Fibroblast of the conjunctiva (primary cell): ENCODE results near the gene MBD3L4.
"Not testable (repeated sequence)": the region's sequence is repeated elsewhere in the genome, so short reads cannot be mapped to it uniquely, and the experiment has no call there.

Source experiments
- DNase-seq: peaks from one replicate; pipeline ENCODE4 v3.0.0-alpha.2; 2010; ENCODE audit warnings: low read depth

Gene MBD3L4

DNA sequence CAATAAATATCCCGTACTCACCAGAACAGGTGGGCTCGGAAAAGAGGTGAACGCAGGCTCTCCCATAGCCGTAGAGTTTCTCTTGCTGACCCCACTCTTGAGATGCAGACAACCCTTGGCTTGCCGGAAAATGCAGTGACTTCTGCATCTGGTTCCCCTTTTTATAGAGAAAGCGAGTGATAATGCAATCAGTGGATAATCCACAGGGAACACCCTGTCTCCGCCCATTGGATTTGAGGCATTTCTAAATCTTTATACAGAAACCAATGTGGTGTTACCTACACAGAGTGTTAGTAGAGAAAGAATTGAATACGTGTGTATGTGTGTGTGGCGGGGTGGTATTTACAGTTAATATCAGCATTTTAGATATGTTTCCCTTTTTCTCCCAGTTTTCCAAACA lies at the start of gene MBD3L4:
Gene MBD3L4, minus strand, starts transcription at position 101 of the 400 bp plus-strand sequence. Its CDS starts 35 bp downstream, at position 66.
- not testable (repeated sequence) for DNase-seq

- DNase-seq = no peak
Measured at GRCh38 chr19:7088999-7089398, 49.0 kb upstream of the MBD3L4 start.

- no peak for DNase-seq
Measured at GRCh38 chr19:7083076-7083956, 43.3 kb upstream of the MBD3L4 start.

DNA sequence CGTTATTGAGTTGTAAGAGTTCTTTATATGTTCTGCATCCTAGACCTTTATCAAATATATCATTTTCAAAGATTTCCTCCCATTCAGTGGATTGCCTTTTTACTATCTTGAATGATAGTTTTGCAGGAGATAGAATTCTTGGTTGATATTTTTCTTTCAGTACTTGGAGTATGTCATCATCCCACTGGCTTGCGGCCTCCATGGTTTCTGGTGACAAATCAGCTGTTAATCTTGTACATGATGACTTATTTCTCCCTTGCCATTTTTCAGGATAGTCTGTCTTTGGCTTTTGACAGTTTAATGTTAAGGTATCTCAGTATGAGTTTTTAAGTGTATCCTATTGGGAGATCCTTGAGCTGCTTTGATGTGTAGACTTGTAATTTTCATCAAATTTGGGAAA lies 38.0 kb upstream of the MBD3L4 start:
- DNase-seq = no peak

GRCh38 chr19:7076151-7076550 lies 36.2 kb upstream of the MBD3L4 start:
- no peak for DNase-seq

GRCh38 chr19:7074705-7075282 lies 34.8 kb upstream of the MBD3L4 start:
- no peak for DNase-seq

DNA sequence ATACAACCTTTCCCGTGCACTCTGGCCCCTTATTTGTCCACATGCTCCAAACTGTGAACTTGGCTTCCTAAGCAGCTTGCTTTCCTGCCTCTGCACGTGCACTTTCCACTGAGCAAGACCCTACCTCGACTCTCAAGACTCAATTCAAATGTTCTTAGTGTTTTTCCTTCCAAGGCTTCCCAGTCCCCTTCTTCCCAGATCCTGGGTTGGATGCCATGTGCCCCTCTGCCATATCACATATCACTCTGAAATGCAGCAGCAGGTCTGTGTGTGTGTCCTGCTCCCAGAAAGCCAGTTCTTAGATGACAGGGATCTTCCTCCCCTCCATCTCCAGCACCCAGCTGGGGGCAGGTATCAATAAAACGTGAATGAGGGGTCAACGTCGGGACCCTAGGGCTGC lies 32.6 kb upstream of the MBD3L4 start:
- no peak for DNase-seq

- DNase-seq = no peak
Measured at GRCh38 chr19:7069904-7070226, 29.9 kb upstream of the MBD3L4 start.

DNA sequence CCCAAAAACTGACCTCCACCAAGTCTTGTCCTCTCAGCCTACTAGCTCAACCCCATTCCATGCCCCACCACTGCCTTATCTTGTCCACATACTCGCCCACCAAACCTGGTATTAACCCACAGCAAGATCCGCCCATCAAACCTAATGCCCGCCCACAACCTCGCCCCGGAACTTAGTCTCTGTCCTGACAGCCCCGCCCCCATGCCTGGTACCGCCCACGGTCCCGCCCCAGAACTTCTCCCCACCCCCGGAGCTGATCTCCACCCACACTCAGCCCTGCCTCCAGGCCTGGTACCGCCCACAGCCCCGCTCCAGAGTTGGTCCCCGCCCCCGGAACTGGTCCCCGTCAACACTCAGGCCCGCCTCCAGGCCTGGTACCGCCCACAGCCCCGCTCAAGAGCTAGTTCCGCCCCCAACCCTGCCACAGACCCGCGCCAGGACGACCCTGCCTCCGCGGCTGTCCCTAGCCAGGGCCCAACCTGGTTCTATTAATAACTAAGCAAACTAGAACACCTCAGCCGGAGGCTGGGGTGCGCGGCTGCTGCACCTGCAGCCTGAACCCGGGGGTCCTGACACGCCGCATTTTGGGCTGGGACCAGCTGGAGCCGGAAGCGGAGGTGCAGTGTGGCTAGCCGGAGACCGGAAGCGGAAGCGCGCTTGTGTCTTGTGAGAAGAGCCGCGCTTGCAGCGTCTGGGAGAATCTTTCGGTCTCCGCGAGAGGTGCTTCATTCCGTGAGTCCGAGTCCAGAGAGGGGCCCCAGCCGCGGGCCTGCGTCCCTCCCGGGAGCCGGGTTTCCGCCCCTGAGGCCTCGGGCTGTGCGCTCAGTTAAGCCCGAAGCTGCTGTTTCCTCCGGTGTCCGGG lies 29.3 kb upstream of the MBD3L4 start, which contains the start of gene ZNF557:
Gene ZNF557, plus strand, starts transcription at position 662 of the 862 bp plus-strand sequence. CDS start 5,372 bp downstream, outside the sequence.
- DNase-seq = peak; percentile 94

- DNase-seq = no peak
Measured at GRCh38 chr19:7068599-7068998, 28.6 kb upstream of the MBD3L4 start.

DNA sequence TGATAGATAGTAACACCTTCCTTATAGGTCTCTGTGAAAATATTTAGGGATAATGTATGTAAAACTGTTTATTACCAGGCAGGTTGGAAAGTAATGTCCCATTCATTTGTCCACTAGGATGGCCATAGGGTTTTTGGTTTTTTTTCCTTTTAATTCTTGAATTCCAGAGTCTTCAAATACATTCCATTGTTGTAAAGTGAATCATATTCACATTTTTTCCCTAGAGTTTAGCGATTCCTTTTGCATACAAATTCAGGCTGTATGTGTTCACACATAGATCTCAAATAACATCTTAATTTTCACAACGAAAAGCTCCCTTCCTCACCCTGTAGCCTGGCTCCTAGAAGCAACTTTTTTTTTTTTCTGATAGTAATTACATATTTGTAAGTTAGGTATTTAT lies 27.7 kb upstream of the MBD3L4 start:
- DNase-seq = no peak

GRCh38 chr19:7067122-7067521 lies 27.1 kb upstream of the MBD3L4 start:
- not testable (repeated sequence) for DNase-seq

GRCh38 chr19:7063764-7064418 lies 23.9 kb upstream of the MBD3L4 start:
- no peak for DNase-seq

DNA sequence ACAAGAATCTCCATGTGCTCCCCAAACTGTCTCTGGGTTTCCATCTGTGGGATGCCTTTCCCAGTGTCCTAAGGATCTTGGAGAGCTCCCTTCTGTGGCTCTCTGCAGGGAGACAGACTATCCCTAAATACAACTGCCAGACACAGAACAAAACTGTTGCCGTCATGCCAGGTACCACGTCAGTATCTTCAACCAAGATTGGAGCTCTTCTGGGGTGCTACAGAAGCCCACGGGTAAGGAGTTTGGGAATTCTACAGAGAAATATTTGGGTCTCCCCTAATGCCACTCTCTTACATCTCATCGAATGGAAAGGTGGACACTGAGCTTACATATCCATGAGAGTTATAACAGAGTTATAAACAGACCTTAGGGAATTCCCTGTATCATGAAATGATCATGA lies 23.4 kb upstream of the MBD3L4 start:
- no peak for DNase-seq

GRCh38 chr19:7059977-7060376 lies 20.0 kb upstream of the MBD3L4 start:
- not testable (repeated sequence) for DNase-seq

DNA sequence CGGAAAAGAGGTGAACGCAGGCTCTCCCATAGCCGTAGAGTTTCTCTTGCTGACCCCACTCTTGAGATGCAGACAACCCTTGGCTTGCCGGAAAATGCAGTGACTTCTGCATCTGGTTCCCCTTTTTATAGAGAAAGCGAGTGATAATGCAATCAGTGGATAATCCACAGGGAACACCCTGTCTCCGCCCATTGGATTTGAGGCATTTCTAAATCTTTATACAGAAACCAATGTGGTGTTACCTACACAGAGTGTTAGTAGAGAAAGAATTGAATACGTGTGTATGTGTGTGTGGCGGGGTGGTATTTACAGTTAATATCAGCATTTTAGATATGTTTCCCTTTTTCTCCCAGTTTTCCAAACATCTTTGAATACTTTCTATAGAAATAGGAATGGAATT lies 18.6 kb upstream of the MBD3L4 start, which contains the start of gene MBD3L3:
Gene MBD3L3, minus strand, starts transcription at position 101 of the 400 bp plus-strand sequence. Its CDS starts 71 bp downstream, at position 30.
- DNase-seq = not testable (repeated sequence)

DNA sequence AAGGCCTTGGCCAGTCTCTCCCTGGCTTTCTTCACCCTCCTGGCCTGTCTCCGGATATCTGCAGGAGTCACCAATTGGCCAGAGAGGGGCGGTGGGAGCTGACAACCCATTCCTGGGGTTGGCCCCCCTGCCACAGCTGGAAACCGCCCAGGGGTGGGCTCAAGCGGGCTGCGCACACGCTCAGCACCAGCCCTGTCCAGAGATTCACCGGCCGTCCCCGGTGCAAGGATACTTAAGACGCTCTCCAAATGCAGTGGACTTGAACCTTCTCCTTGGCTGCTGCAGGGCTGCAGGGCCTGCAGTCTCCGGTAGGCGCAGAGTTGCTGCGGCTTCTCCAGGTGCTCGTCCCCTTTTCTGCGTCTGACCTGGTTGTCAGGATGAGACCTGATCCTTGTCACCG lies 16.4 kb upstream of the MBD3L4 start:
- not testable (repeated sequence) for DNase-seq

GRCh38 chr19:7055679-7056078 lies 15.7 kb upstream of the MBD3L4 start:
- DNase-seq = not testable (repeated sequence)

GRCh38 chr19:7054635-7055368 lies 14.8 kb upstream of the MBD3L4 start:
- not testable (repeated sequence) for DNase-seq

GRCh38 chr19:7052896-7053295 lies 12.9 kb upstream of the MBD3L4 start:
- not testable (repeated sequence) for DNase-seq

DNA sequence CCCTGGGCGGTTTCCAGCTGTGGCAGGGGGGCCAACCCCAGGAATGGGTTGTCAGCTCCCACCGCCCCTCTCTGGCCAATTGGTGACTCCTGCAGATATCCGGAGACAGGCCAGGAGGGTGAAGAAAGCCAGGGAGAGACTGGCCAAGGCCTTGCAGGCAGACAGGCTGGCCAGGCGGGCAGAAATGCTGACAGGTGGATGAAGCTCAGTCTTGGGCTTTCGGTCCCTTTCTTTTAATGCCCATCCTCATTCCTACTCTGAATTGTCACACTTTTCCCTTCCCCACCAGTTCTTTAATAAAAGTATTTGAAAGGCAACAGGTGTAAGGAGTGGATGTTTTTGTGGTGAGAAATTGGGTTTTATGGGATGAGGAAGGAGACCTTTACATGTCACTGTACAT lies 11.4 kb upstream of the MBD3L4 start:
- not testable (repeated sequence) for DNase-seq
